Prostate gland (tissue), 2 donors: ENCODE results near the gene ADAMTSL1. TPM values are rescaled to one million over a fixed set of nuclear protein-coding genes. Genes with fewer than 3 reads are reported as not detected.

Experiments
- DNase-seq: peaks from one replicate; pipeline ENCODE4 v3.0.0-alpha.2; 2019; ENCODE audit warnings: low spot score
- H3K27ac ChIP-seq, 2 donors: fragments of 200-600 bp; sonication (generic); 2 replicates each; pipeline ENCODE4 v1.5.1; 2017 to 2019
- H3K27me3 ChIP-seq: fragments of 200-600 bp; sonication (generic); replicated peaks from 2 replicates; pipeline ENCODE4 v1.5.1; 2019; ENCODE audit not compliant: insufficient read depth
- H3K36me3 ChIP-seq, 2 donors: fragments of 200-600 bp; sonication (generic); 1 replicate in 1 of 2; 2 replicates in 1 of 2; pipeline versions ENCODE4 v1.5.1 to v1.8.1; 2017 to 2019
- H3K4me1 ChIP-seq: fragments of 200-600 bp; sonication (generic); replicated peaks from 2 replicates; pipeline ENCODE4 v1.5.1; 2019
- H3K4me3 ChIP-seq, 2 donors: fragments of 200-600 bp; sonication (generic); 2 replicates each; pipeline ENCODE4 v1.5.1; 2017 to 2019
- H3K9me3 ChIP-seq: fragments of 200-600 bp; sonication (generic); 2 replicates; pipeline ENCODE4 v1.5.1; 2017
- POLR2A ChIP-seq: fragments of 450-650 bp; IDR thresholded peaks from one replicate; pipeline ENCODE4 v1.6.1; 2016; ENCODE audit warnings: antibody characterized with exemption, mild to moderate bottlenecking
- POLR2AphosphoS5 ChIP-seq: sonication (generic); formaldehyde crosslinking; IDR thresholded peaks from one replicate; pipeline ENCODE4 v1.6.1; 2017; ENCODE audit warnings: antibody characterized with exemption
- WGBS: methylation state at CpG from one replicate; pipeline ENCODE4 v1.1.5; 2018; 5-methylcytosine and 5-hydroxymethylcytosine counted together
- intact Hi-C: fragments of 100-400 bp; cut with DNase I; formaldehyde crosslinking; loops from one replicate; pipeline ENCODE4 v1.14.2; 2022
- total RNA-seq, 2 donors: library from RNA; depleted of rRNA; stranded (reverse); fragments of >200 nt; gene quantifications; one replicate each; pipeline ENCODE4 v1.1.0, GENCODE V29; 2016
- TF ChIP-seq, protein P1 (sequence below), 4 experiments: fragments of 200-600 bp in 2 of 4; fragments of 450-650 bp in 2 of 4; sonication (generic) in 2 of 4; IDR thresholded peaks; 1 replicate in 3 of 4; 2 replicates in 1 of 4; pipeline ENCODE4 v1.5.1; 2016 to 2019; ENCODE audit warnings: antibody characterized with exemption in 4 of 4, mild to moderate bottlenecking in 2 of 4, moderate library complexity in 2 of 4

ADAMTSL1 gene
- total RNA-seq, 2 donors from 2014 or later: 9.8 to 18.1 TPM

DNA sequence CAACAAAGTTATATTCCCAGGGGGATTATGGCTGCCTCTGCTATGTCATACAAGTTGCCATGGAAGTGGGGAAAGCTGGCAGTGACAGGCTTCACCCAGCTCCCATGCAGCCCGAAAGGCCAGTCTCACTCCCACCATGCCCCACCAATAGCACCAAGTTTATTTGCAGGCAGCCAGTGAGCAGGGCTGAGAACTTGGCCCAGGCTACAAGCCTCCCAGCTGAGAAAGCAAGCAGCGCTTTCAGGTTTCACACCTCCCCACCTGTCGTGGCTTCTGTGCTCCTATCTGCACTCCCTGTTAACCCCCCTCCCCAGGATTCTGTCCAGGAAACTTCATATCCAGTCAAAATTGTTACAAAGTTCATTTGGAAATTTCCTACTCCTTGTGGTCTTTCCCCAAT is 404.0 kb downstream of the ADAMTSL1 start:
- no peak for DNase-seq
- H3K4me3 ChIP-seq: no peak overlapping the region
- 94% methylated on average over 3 of the region's 3 CpGs for WGBS
- intact Hi-C loops: no loop called here
- TF ChIP-seq, protein P1, sequence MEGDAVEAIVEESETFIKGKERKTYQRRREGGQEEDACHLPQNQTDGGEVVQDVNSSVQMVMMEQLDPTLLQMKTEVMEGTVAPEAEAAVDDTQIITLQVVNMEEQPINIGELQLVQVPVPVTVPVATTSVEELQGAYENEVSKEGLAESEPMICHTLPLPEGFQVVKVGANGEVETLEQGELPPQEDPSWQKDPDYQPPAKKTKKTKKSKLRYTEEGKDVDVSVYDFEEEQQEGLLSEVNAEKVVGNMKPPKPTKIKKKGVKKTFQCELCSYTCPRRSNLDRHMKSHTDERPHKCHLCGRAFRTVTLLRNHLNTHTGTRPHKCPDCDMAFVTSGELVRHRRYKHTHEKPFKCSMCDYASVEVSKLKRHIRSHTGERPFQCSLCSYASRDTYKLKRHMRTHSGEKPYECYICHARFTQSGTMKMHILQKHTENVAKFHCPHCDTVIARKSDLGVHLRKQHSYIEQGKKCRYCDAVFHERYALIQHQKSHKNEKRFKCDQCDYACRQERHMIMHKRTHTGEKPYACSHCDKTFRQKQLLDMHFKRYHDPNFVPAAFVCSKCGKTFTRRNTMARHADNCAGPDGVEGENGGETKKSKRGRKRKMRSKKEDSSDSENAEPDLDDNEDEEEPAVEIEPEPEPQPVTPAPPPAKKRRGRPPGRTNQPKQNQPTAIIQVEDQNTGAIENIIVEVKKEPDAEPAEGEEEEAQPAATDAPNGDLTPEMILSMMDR (IDR thresholded peaks at IDR 0.05): no peak
- H3K27me3 ChIP-seq: no peaks in the 10 kb centered on the region
- no peaks in the 10 kb centered on the region for H3K9me3 ChIP-seq
- no peak overlapping the region for H3K27ac ChIP-seq
- H3K4me1 ChIP-seq: no peaks in the 10 kb centered on the region
- H3K36me3 ChIP-seq: no peaks in the 10 kb centered on the region

DNA sequence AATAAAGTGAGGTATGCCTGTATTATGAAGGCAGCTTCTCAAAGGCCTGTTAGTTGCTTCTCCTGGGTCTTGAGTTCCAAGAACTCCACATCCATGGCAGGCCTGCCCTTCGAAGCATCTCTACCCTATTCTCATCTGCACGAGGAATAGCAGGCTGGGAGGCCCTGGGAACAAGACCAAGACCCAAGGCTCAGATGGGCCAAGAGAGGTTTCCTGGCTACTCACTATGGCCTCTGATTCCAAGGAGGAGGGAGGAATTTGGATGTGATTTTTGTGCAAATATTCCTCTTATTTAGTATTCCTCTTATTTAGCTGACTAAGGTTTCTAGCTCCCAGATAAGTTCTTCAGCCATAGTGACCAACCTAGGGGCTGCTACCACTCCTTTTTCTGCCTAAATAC is 407.8 kb downstream of the ADAMTSL1 start:
- intact Hi-C loops: no loop called here
- H3K36me3 ChIP-seq: no peaks in the 10 kb centered on the region
- no peak for TF ChIP-seq POLR2A
- TF ChIP-seq, protein P1 (IDR thresholded peaks at IDR 0.05): no peak
- no peak for TF ChIP-seq POLR2AphosphoS5
- no peaks in the 10 kb centered on the region for H3K4me1 ChIP-seq
- DNase-seq: no peak
- no peak overlapping the region for H3K4me3 ChIP-seq
- 82% methylated on average over 2 of the region's 2 CpGs for WGBS
- H3K9me3 ChIP-seq: no peaks in the 10 kb centered on the region
- H3K27ac ChIP-seq: no peak overlapping the region
- H3K27me3 ChIP-seq: no peaks in the 10 kb centered on the region

- intact Hi-C loops: no loop called here
- no peak overlapping the region for H3K27ac ChIP-seq
- H3K9me3 ChIP-seq: no peaks in the 10 kb centered on the region
- H3K4me1 ChIP-seq: no peaks in the 10 kb centered on the region
- 82% methylated on average over 1 of the region's 1 CpG for WGBS
- TF ChIP-seq, protein P1 (IDR thresholded peaks at IDR 0.05): no peak
- TF ChIP-seq POLR2AphosphoS5 (no peak), POLR2A (no peak)
- H3K36me3 ChIP-seq: no peaks in the 10 kb centered on the region
- no peak for DNase-seq
- no peak overlapping the region for H3K4me3 ChIP-seq
- H3K27me3 ChIP-seq: no peaks in the 10 kb centered on the region
Measured at GRCh38 chr9:18887546-18887945, 413.6 kb downstream of the ADAMTSL1 start.

DNA sequence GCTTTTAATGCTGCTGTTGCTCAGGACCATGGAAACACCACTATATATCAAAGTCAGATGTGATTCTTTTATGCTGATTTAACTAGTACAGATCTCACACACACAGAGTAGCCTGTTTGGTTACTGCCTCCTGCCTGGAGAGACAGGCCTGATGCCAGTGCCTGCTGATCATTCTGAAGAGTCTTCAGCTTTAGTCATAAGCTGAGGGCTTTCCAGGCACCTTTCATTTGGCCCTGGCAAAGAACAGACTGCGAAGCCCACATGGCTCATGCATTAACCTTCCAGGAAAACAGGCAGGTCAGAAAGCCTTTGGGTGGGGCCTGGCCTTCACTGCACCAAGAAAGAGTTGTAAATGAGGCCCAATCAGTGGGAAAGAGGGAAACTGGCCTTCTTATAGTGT is 414.3 kb downstream of the ADAMTSL1 start:
- no peaks in the 10 kb centered on the region for H3K27me3 ChIP-seq
- H3K4me1 ChIP-seq: no peaks in the 10 kb centered on the region
- H3K4me3 ChIP-seq: no peak overlapping the region
- intact Hi-C loops: no loop called here
- no peak for DNase-seq
- no peak overlapping the region for H3K27ac ChIP-seq
- H3K36me3 ChIP-seq: no peaks in the 10 kb centered on the region
- H3K9me3 ChIP-seq: no peaks in the 10 kb centered on the region
- 75% methylated on average over 1 of the region's 1 CpG for WGBS
- TF ChIP-seq, protein P1 (IDR thresholded peaks at IDR 0.05): no peak
- TF ChIP-seq POLR2AphosphoS5 (no peak), POLR2A (no peak)

GRCh38 chr9:18889550-18889949 is 415.6 kb downstream of the ADAMTSL1 start:
- DNase-seq: no peak
- Histone ChIP-seq H3K9me3 (no peaks in the 10 kb centered on the region), H3K27ac (no peak overlapping the region), H3K4me3 (no peak overlapping the region), H3K27me3 (no peaks in the 10 kb centered on the region), H3K36me3 (no peaks in the 10 kb centered on the region), H3K4me1 (no peaks in the 10 kb centered on the region)
- 94% methylated on average over 12 of the region's 12 CpGs for WGBS
- no peak for TF ChIP-seq POLR2A
- TF ChIP-seq, protein P1 (IDR thresholded peaks at IDR 0.05): no peak
- TF ChIP-seq POLR2AphosphoS5: no peak
- intact Hi-C loops: no loop called here
